GM12878 (cell line): Measurements from ENCODE around the gene ALB. TPM values are rescaled to one million over a fixed set of nuclear protein-coding genes. Genes with fewer than 3 reads are reported as not detected.

Experiments used
- ATAC-seq: fragments of 200-7000 bp; cut with Tn5 transposase; 3 replicates; pipeline ENCODE4 v1.9.1; 2020; ENCODE audit warnings: mild to moderate bottlenecking, moderate library complexity
- BruUV-seq: library from RNA; stranded (reverse); fragments of 400-500 nt; replicated peaks from 2 replicates; lab custom pipeline; 2021; lab: Mats Ljungman, UMichigan
- CTCF ChIA-PET: fragments of 300-600 bp; sonication (Branson Sonifier 250); formaldehyde crosslinking; extraction: SDS; loops from one replicate; lab custom pipeline; 2021; ENCODE audit warnings: inconsistent platforms; lab: Yijun Ruan, JAX
- POLR2A ChIA-PET: fragments of 350-600 bp; formaldehyde crosslinking; extraction: SDS; loops from one replicate; lab custom pipeline; 2021; ENCODE audit warnings: inconsistent platforms; lab: Charles Lee
- RAD21 ChIA-PET: fragments of 300-600 bp; sonication (Branson Sonifier 250); formaldehyde crosslinking; loops from one replicate; lab custom pipeline; 2023; ENCODE audit warnings: antibody characterized with exemption; ENCODE audit not compliant: unreplicated experiment; lab: Charles Lee
- SMC1A ChIA-PET: fragments of 300-600 bp; sonication (Branson Sonifier 250); formaldehyde crosslinking; loops from one replicate; lab custom pipeline; 2023; ENCODE audit not compliant: unreplicated experiment, uncharacterized antibody; lab: Charles Lee
- DNase-seq: peaks from one replicate; pipeline ENCODE4 v3.0.0-alpha.2; 2011; ENCODE audit warnings: low read depth, low spot score
- FAIRE-seq: peaks from 3 replicates; lab custom pipeline; 2011; peaks lifted over from hg19 to GRCh38; lab: Jason Lieb, UNC
- H2AFZ ChIP-seq: 2 replicates; pipeline ENCODE4 v1.6.0; 2011; ENCODE audit warnings: low read depth, low read length, control low read depth; ENCODE audit not compliant: control insufficient read depth
- H3K27ac ChIP-seq: 2 replicates; pipeline ENCODE4 v1.5.1; 2011; ENCODE audit warnings: control low read depth; ENCODE audit not compliant: control insufficient read depth, insufficient read depth
- H3K27me3 ChIP-seq, 2 experiments: replicated peaks in 1 of 2; 2 replicates each; pipeline versions ENCODE4 v1.6.0 to v1.6.1; 2011; ENCODE audit warnings: low read length in 1 of 2; ENCODE audit not compliant: control insufficient read depth in 2 of 2, insufficient read depth in 2 of 2
- H3K36me3 ChIP-seq, 2 experiments: 2 replicates each; pipeline ENCODE4 v1.5.1; 2011; ENCODE audit warnings: low read length in 1 of 2; ENCODE audit not compliant: control insufficient read depth in 2 of 2, insufficient read depth in 2 of 2
- H3K4me1 ChIP-seq: 2 replicates; pipeline ENCODE4 v1.6.1; 2011; ENCODE audit warnings: mild to moderate bottlenecking, low read length, moderate library complexity, mixed read lengths; ENCODE audit not compliant: control insufficient read depth, insufficient read depth
- H3K4me2 ChIP-seq: 2 replicates; pipeline ENCODE4 v1.6.0; 2011; ENCODE audit warnings: control low read depth; ENCODE audit not compliant: control insufficient read depth, insufficient read depth
- H3K4me3 ChIP-seq: fragments of 200-600 bp; sonication (generic); 2 replicates; pipeline ENCODE4 v1.5.1; 2016
- H3K79me2 ChIP-seq: 2 replicates; pipeline ENCODE4 v1.6.0; 2011; ENCODE audit warnings: low read length; ENCODE audit not compliant: control insufficient read depth, insufficient read depth
- H3K9ac ChIP-seq: 2 replicates; pipeline ENCODE4 v1.8.0; 2011; ENCODE audit warnings: low read length, control low read depth, mixed read lengths; ENCODE audit not compliant: control insufficient read depth, insufficient read depth
- H3K9me3 ChIP-seq: replicated peaks from 3 replicates; pipeline ENCODE4 v1.5.1; 2011; ENCODE audit warnings: mild to moderate bottlenecking, low read length; ENCODE audit not compliant: control insufficient read depth, insufficient read depth
- H4K20me1 ChIP-seq: 2 replicates; pipeline ENCODE4 v1.6.0; 2011; ENCODE audit not compliant: control insufficient read depth, insufficient read depth
- CHD2 ChIP-seq: IDR thresholded peaks from 2 replicates; pipeline ENCODE4 v1.6.1; 2011; ENCODE audit warnings: low read depth, low read length, improper control_type of control experiment, borderline replicate concordance
- MLLT1 ChIP-seq: fragments of 450-650 bp; IDR thresholded peaks from 2 replicates; pipeline ENCODE4 v1.6.1; 2016; ENCODE audit warnings: mild to moderate bottlenecking
- MXI1 ChIP-seq: fragments of 150-350 bp; IDR thresholded peaks from 2 replicates; pipeline ENCODE4 v1.6.1; 2011; ENCODE audit warnings: low read depth, mild to moderate bottlenecking, inconsistent platforms, low read length, improper control_type of control experiment
- SMAD1 ChIP-seq: fragments of 450-650 bp; IDR thresholded peaks from 2 replicates; pipeline ENCODE4 v1.6.1; 2018; ENCODE audit warnings: mild to moderate bottlenecking, low read depth; ENCODE audit not compliant: partially characterized antibody
- SMAD5 ChIP-seq: IDR thresholded peaks from 2 replicates; pipeline ENCODE4 v1.6.1; 2016; ENCODE audit warnings: antibody characterized with exemption, low read depth
- SUZ12 ChIP-seq: fragments of 200-600 bp; sonication (generic); IDR thresholded peaks from one replicate; pipeline ENCODE4 v1.6.1; 2018; ENCODE audit warnings: antibody characterized with exemption, mild to moderate bottlenecking; ENCODE audit not compliant: unreplicated experiment
- TCF7 ChIP-seq: IDR thresholded peaks from 2 replicates; pipeline ENCODE4 v1.6.1; 2014; ENCODE audit warnings: antibody characterized with exemption, borderline replicate concordance
- WGBS: methylation state at CpG from one replicate; pipeline ENCODE4 v1.1.6; 2016; ENCODE audit warnings: low lambda C conversion rate; ENCODE audit not compliant: insufficient replicate concordance, insufficient coverage; ENCODE audit errors: missing lambda C conversion rate; 5-methylcytosine and 5-hydroxymethylcytosine counted together
- in situ Hi-C: fragments of 300-500 bp; cut with MboI; formaldehyde crosslinking; loops from 9 replicates; pipeline ENCODE4 v1.14.3; 2018; ENCODE audit warnings: mixed read lengths
- intact Hi-C: fragments of 100-400 bp; cut with micrococcal nuclease; formaldehyde crosslinking; loops from one replicate; pipeline ENCODE4 v1.14.2; 2022; ENCODE audit not compliant: unreplicated experiment
- polyA plus RNA-seq, 11 experiments: library from polyadenylated mRNA; depleted of rRNA in 4 of 11; unstranded in 6 of 11; stranded (reverse) in 5 of 11; fragments of >200 nt; fragmentation: Nextera tagmentation in 4 of 11; fragmentation: Illumina TruSeq in 1 of 11; extraction: Ambion mirVana in 4 of 11; extraction: Trizol in 1 of 11; gene quantifications; 1 replicate in 1 of 11; 2 replicates in 10 of 11; pipeline versions ENCODE4 v1.2.1 to v1.2.3, GENCODE V29; 2011 to 2016; ENCODE audit warnings: inconsistent platforms in 2 of 11, missing spikeins in 2 of 11, low read depth in 1 of 11
- total RNA-seq, 4 experiments: library from RNA; depleted of rRNA in 3 of 4; stranded (reverse); fragments of >200 nt in 3 of 4; fragmentation: Illumina TruSeq in 1 of 4; extraction: Trizol in 1 of 4; gene quantifications; 2 replicates each; pipeline versions ENCODE4 v1.2.1 to v1.2.3, GENCODE V29; 2013 to 2021

Gene ALB
- total and polyA plus RNA-seq, 10 of the 15 experiments (the other 5 are each of a cell fraction or from before 2014, with no cell fraction given), result 0.05 to 29.0 TPM; not detected in 8

GRCh38 chr4:73416423-73417087 is 12.5 kb downstream of the ALB start:
- no peak for TF ChIP-seq SUZ12
- TF ChIP-seq MXI1, result no peak
- no peak for TF ChIP-seq SMAD5
- TF ChIP-seq SMAD1, result no peak
- TF ChIP-seq TCF7, result no peak
- TF ChIP-seq CHD2, result no peak
- TF ChIP-seq MLLT1, result no peak
- no peak overlapping the region for H3K4me3 ChIP-seq
- BruUV-seq, result no TSS peak
- SMC1A ChIA-PET, result no interaction called here
- no peaks in the 10 kb centered on the region for H3K4me1 ChIP-seq
- H3K27ac ChIP-seq, result no peak overlapping the region
- no peak overlapping the region for H3K4me2 ChIP-seq
- CTCF ChIA-PET, result no interaction called here
- intact Hi-C loops, result no loop called here
- no peak for ATAC-seq
- no peak overlapping the region for H3K9ac ChIP-seq
- H4K20me1 ChIP-seq, result no peaks in the 10 kb centered on the region
- no peak for DNase-seq
- 4% methylated on average over 2 of the region's 2 CpGs for WGBS
- in situ Hi-C loops, result no loop called here
- RAD21 ChIA-PET, result no interaction called here
- no peak overlapping the region for H2AFZ ChIP-seq
- no peak for FAIRE-seq
- no peaks in the 10 kb centered on the region for H3K36me3 ChIP-seq
- H3K27me3 ChIP-seq, result peaks cover 0 to 1% of the 10 kb centered on the region in 2 experiments; a peak in 1 of 4 replicates
- no peaks in the 10 kb centered on the region for H3K79me2 ChIP-seq
- H3K9me3 ChIP-seq, result no peaks in the 10 kb centered on the region
- POLR2A ChIA-PET, result no interaction called here
